Transverse colon (tissue), 4 donors: ENCODE data around the gene DCAF10. TPM values are rescaled to one million over a fixed set of nuclear protein-coding genes. Genes with fewer than 3 reads are reported as not detected.

ENCODE experiments used
- DNase-seq: peaks from one replicate; pipeline ENCODE4 v3.0.0-alpha.2; 2019
- H3K27ac ChIP-seq, 4 donors: fragments of 200-600 bp; sonication (generic); 2 replicates each; pipeline ENCODE4 v1.5.1; 2016 to 2018; ENCODE audit warnings: inconsistent platforms in 4 of 4
- H3K27me3 ChIP-seq: fragments of 200-600 bp; sonication (generic); 2 replicates; pipeline ENCODE4 v1.5.1; 2017; ENCODE audit warnings: inconsistent platforms
- H3K36me3 ChIP-seq, 4 donors: fragments of 200-600 bp; sonication (generic); 2 replicates each; pipeline ENCODE4 v1.5.1; 2017 to 2019; ENCODE audit warnings: inconsistent platforms in 4 of 4
- H3K4me1 ChIP-seq, 4 donors: fragments of 200-600 bp; sonication (generic); 2 replicates each; pipeline ENCODE4 v1.5.1; 2017 to 2020; ENCODE audit warnings: inconsistent platforms in 4 of 4
- H3K4me3 ChIP-seq, 4 donors: fragments of 200-600 bp; sonication (generic); 1 replicate in 1 of 4; 2 replicates in 3 of 4; pipeline versions ENCODE4 v1.5.1 to v1.6.1; 2017 to 2019; ENCODE audit warnings: inconsistent platforms in 4 of 4
- H3K9me3 ChIP-seq, 2 donors: fragments of 200-600 bp; sonication (generic); 2 replicates each; pipeline ENCODE4 v1.5.1; 2017 to 2019; ENCODE audit warnings: inconsistent platforms in 2 of 2
- EP300 ChIP-seq: sonication (generic); formaldehyde crosslinking; IDR thresholded peaks from one replicate; pipeline ENCODE4 v1.6.1; 2017; ENCODE audit warnings: antibody characterized with exemption, low read depth
- POLR2A ChIP-seq: fragments of 450-650 bp; IDR thresholded peaks from one replicate; pipeline ENCODE4 v1.6.1; 2016; ENCODE audit warnings: antibody characterized with exemption, mild to moderate bottlenecking, moderate library complexity
- POLR2AphosphoS5 ChIP-seq, 3 donors: sonication (generic); formaldehyde crosslinking; IDR thresholded peaks; one replicate each; pipeline ENCODE4 v1.6.1; 2016; ENCODE audit warnings: antibody characterized with exemption in 3 of 3
- WGBS, 2 donors: methylation state at CpG; one replicate each; pipeline ENCODE4 v1.1.5; 2018; ENCODE audit warnings: low coverage in 1 of 2; 5-methylcytosine and 5-hydroxymethylcytosine counted together
- in situ Hi-C, 4 donors: fragments of 200-750 bp; cut with MboI; loops; one replicate each; pipeline versions ENCODE4 v1.15.0 to v1.15.1; 2017; ENCODE audit warnings: low sequenced_read_pairs in 3 of 4, low pct_ligation_motif_present in 1 of 4, low pct_unique_long_range_greater_than_20kb in 1 of 4
- intact Hi-C: fragments of 100-400 bp; cut with DNase I; formaldehyde crosslinking; loops from one replicate; pipeline ENCODE4 v1.15.1; 2023; ENCODE audit warnings: low total_unique reads
- total RNA-seq, 4 donors: library from RNA; depleted of rRNA; stranded (reverse); fragments of >200 nt; gene quantifications; one replicate each; pipeline ENCODE4 v1.1.0, GENCODE V29; 2016
- TF ChIP-seq, protein P1 (sequence below), 5 experiments: fragments of 200-600 bp in 3 of 5; fragments of 450-650 bp in 2 of 5; sonication (generic) in 3 of 5; IDR thresholded peaks; 1 replicate in 2 of 5; 2 replicates in 3 of 5; pipeline ENCODE4 v1.5.1; 2016 to 2017; ENCODE audit warnings: antibody characterized with exemption in 5 of 5, inconsistent platforms in 3 of 5, mild to moderate bottlenecking in 2 of 5, moderate library complexity in 1 of 5

The DCAF10 gene
- total RNA-seq, 4 donors from 2014 or later, result 12.0 to 493 (median 34.2) TPM

DNA sequence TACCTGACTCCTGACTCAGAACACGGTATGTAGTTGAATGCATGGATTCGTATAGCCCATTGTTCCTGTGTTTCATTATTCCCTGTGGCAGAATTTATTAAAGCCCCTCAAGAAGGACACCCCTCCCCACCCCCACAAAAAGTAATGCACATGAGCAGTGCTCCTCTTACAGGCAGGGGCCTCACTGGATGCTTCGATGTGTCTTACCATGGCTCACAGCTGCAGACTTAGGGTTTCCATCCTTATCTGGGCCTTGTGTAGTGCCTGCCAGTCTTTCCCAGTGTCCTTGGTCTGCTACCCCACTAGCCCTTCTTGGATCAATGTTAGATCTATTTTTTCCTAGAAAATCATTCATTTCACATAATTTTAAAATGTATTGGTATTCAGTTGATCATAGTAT is 30.6 kb upstream of the DCAF10 start:
- no peak overlapping the region for H3K4me3 ChIP-seq
- DNase-seq, result no peak
- H3K4me1 ChIP-seq, result no peaks in the 10 kb centered on the region
- 95% methylated on average over 3 of the region's 3 CpGs; no CpG with 5 or more reads in 1 of the 2 donors for WGBS, 2 donors
- TF ChIP-seq EP300 (no peak), POLR2A (no peak), POLR2AphosphoS5 (IDR thresholded peaks at IDR 0.05) (no peak)
- TF ChIP-seq, protein P1, sequence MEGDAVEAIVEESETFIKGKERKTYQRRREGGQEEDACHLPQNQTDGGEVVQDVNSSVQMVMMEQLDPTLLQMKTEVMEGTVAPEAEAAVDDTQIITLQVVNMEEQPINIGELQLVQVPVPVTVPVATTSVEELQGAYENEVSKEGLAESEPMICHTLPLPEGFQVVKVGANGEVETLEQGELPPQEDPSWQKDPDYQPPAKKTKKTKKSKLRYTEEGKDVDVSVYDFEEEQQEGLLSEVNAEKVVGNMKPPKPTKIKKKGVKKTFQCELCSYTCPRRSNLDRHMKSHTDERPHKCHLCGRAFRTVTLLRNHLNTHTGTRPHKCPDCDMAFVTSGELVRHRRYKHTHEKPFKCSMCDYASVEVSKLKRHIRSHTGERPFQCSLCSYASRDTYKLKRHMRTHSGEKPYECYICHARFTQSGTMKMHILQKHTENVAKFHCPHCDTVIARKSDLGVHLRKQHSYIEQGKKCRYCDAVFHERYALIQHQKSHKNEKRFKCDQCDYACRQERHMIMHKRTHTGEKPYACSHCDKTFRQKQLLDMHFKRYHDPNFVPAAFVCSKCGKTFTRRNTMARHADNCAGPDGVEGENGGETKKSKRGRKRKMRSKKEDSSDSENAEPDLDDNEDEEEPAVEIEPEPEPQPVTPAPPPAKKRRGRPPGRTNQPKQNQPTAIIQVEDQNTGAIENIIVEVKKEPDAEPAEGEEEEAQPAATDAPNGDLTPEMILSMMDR (IDR thresholded peaks at IDR 0.05), result no peak
- H3K27ac ChIP-seq, result no peak overlapping the region
- in situ Hi-C loops, result loop anchor here in 2 of 4 donors (10.0 to 25.0 kb wide), 2 partner anchors 55 to 108 kb away; partner anchors contain the start of gene FRMPD1 (in 1 of the 2)
- intact Hi-C loops, result no loop called here
- peaks cover 0 to 17% (median 4%) of the 10 kb centered on the region in 4 donors for H3K36me3 ChIP-seq
- H3K27me3 ChIP-seq, result no peaks in the 10 kb centered on the region
- H3K9me3 ChIP-seq, result no peaks in the 10 kb centered on the region

DNA sequence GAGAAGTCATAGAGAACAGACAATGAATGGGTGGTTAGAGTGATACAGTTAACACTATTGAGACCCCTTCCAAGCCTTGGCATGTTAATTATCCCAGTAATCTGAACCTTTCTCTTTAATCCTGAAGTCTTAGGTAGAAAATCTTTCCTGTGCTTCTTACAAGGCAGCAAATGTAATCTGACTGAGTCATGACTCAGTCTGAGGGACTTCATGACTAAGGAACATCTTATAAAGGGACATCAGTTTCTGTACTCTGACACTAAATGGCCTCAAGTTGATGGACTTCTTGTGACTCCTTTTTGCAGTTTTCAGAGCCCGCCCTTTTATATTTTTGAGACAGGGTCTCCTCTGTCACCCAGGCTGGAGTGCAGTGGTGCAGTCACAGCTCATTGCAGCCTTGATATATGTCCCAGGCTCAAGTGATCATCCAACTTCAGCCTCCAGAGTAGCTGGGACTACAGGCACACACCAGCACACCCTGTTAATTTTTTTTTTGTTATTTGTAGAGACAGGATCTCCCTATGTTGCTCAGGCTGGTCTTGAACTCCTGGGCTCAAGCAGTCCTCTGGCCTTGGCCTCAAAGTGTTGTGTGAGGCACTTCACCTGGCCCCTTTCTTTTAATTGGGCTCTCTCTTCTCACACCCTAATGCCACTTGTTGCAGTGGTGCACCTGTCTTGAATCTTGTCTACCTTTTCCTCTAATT is 25.2 kb upstream of the DCAF10 start:
- peaks cover 0 to 33% (median 15%) of the 10 kb centered on the region in 4 donors for H3K36me3 ChIP-seq
- DNase-seq, result no peak
- H3K4me3 ChIP-seq, result no peak overlapping the region
- no peaks in the 10 kb centered on the region for H3K9me3 ChIP-seq
- no peak overlapping the region for H3K27ac ChIP-seq
- TF ChIP-seq, protein P1 (IDR thresholded peaks at IDR 0.05), result no peak
- TF ChIP-seq EP300, result no peak
- TF ChIP-seq POLR2A, result no peak
- TF ChIP-seq POLR2AphosphoS5 (IDR thresholded peaks at IDR 0.05), result no peak
- H3K27me3 ChIP-seq, result no peaks in the 10 kb centered on the region
- in situ Hi-C loops (loop anchor here in 2 of 4 donors (10.0 to 25.0 kb wide), 4 partner anchors 61 to 313 kb away; partner anchors contain the start of genes FBXO10 (in 1 of the 2), TOMM5 (in 1 of the 2) and ZBTB5 (in 1 of the 2)), intact Hi-C loops (no loop called here)
- no peaks in the 10 kb centered on the region for H3K4me1 ChIP-seq
- 91% methylated on average over 1 of the region's 1 CpG; no CpG with 5 or more reads in 1 of the 2 donors for WGBS, 2 donors

DNA sequence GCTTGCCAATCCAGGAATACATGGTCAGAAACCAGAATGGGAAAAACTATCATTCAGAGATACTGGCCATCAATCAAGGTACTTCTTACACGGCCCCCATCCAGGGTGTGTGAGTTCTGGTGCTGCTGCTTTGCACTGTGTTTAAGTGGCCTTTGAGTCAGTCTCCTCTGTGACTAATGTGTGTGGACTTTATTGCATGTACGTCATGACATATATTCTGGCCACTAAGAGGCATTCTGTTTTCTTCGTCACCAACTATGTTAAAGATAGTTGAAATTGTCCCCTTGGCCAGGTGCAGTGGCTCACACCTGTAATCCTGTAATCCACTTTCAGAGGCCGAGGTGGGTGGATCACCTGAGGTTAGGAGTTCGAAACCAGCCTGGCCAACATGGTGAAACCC is 24.3 kb upstream of the DCAF10 start:
- Histone ChIP-seq H3K9me3 (no peaks in the 10 kb centered on the region), H3K4me1 (no peaks in the 10 kb centered on the region), H3K27me3 (no peaks in the 10 kb centered on the region), H3K4me3 (no peak overlapping the region), H3K36me3 (peaks cover 0 to 35% (median 15%) of the 10 kb centered on the region in 4 donors), H3K27ac (no peak overlapping the region)
- intact Hi-C loops, result no loop called here
- in situ Hi-C loops, result loop anchor here in 2 of 4 donors (10.0 to 25.0 kb wide), 4 partner anchors 62 to 314 kb away; partner anchors contain the start of genes FBXO10 (in 1 of the 2), TOMM5 (in 1 of the 2) and ZBTB5 (in 1 of the 2)
- DNase-seq, result no peak
- no peak for TF ChIP-seq EP300
- no peak for TF ChIP-seq POLR2AphosphoS5 (IDR thresholded peaks at IDR 0.05)
- no peak for TF ChIP-seq POLR2A
- TF ChIP-seq, protein P1 (IDR thresholded peaks at IDR 0.05), result no peak
- WGBS, 2 donors, result 79 to 92% methylated on average over 4 to 5 of the region's 5 CpGs

DNA sequence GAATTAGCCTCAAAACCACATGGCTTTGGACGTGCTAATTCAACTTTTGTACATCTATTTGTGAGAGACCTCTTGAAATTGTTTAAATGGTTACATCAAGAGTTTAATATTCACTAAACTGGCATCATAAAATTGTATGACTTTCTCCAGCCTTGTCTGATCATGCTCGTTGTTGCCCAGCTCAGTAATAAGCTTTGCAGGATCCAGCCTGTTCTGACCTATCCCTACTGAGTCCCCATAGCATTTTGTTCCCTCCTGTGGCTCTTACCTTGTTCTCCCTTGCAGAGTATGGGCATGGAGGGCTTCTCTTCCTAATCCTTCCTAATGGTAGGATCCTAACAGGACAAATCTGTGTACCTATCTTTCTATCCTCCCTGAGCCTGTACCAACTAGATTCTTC is 22.1 kb upstream of the DCAF10 start:
- intact Hi-C loops (no loop called here), in situ Hi-C loops (loop anchor here in 2 of 4 donors (10.0 to 25.0 kb wide), 4 partner anchors 64 to 316 kb away; partner anchors contain the start of genes FBXO10 (in 1 of the 2), TOMM5 (in 1 of the 2) and ZBTB5 (in 1 of the 2))
- 73 to 88% methylated on average over 1 to 2 of the region's 2 CpGs for whole genome bisulfite sequencing, 2 donors
- Histone ChIP-seq H3K27ac (no peak overlapping the region), H3K27me3 (no peaks in the 10 kb centered on the region), H3K9me3 (no peaks in the 10 kb centered on the region), H3K4me1 (peaks cover 2 to 11% (median 4%) of the 10 kb centered on the region in 4 donors), H3K4me3 (no peak overlapping the region), H3K36me3 (peaks cover 0 to 51% (median 18%) of the 10 kb centered on the region in 4 donors)
- no peak for DNase-seq
- TF ChIP-seq POLR2A, result no peak
- TF ChIP-seq, protein P1 (IDR thresholded peaks at IDR 0.05), result no peak
- TF ChIP-seq EP300, result no peak
- TF ChIP-seq POLR2AphosphoS5 (IDR thresholded peaks at IDR 0.05), result no peak
